ENCODE results near the gene GLI3. TPM values are rescaled to one million over a fixed set of nuclear protein-coding genes. Genes with fewer than 3 reads are reported as not detected.

Gene GLI3
- total RNA-seq, 1 experiment from 2014 or later: 0.07 TPM

- H3K27ac ChIP-seq (ENCODE audit: low read length): no peak overlapping the region
- no peak overlapping the region for H2AFZ ChIP-seq (ENCODE audit: low read length)
- H3K36me3 ChIP-seq (ENCODE audit: insufficient read depth, low read length): no peaks in the 10 kb centered on the region
- H3K79me2 ChIP-seq (ENCODE audit: low read length): no peaks in the 10 kb centered on the region
- no peak overlapping the region for H3K4me2 ChIP-seq (ENCODE audit: low read depth, low read length, poor library complexity, severe bottlenecking)
- no peaks in the 10 kb centered on the region for H3K9me3 ChIP-seq (ENCODE audit: low read length)
- no peak overlapping the region for H3K9ac ChIP-seq (ENCODE audit: low read length)
- DNase-seq: no peak
- H3K4me1 ChIP-seq (ENCODE audit: low read length): no peaks in the 10 kb centered on the region
- H3K4me3 ChIP-seq (ENCODE audit: low read length): no peak overlapping the region
- no peaks in the 10 kb centered on the region for H3K9me2 ChIP-seq (replicated peaks; ENCODE audit: insufficient read depth, low read length)
- no peaks in the 10 kb centered on the region for H4K20me1 ChIP-seq (ENCODE audit: insufficient read depth, low read depth, low read length)
- H3K27me3 ChIP-seq (ENCODE audit: low read length): no peaks in the 10 kb centered on the region
These were observed 201.8 kb downstream of the GLI3 start for GRCh38 chr7:42035210-42035609.

- Histone ChIP-seq H3K27me3 (ENCODE audit: low read length) (no peaks in the 10 kb centered on the region), H3K4me1 (ENCODE audit: low read length) (no peaks in the 10 kb centered on the region), H3K27ac (ENCODE audit: low read length) (no peak overlapping the region), H3K4me2 (ENCODE audit: low read depth, low read length, poor library complexity, severe bottlenecking) (no peak overlapping the region), H3K9me3 (ENCODE audit: low read length) (no peaks in the 10 kb centered on the region), H3K9me2 (replicated peaks; ENCODE audit: insufficient read depth, low read length) (no peaks in the 10 kb centered on the region), H2AFZ (ENCODE audit: low read length) (no peak overlapping the region), H3K4me3 (ENCODE audit: low read length) (no peak overlapping the region), H3K79me2 (ENCODE audit: low read length) (no peaks in the 10 kb centered on the region), H4K20me1 (ENCODE audit: insufficient read depth, low read depth, low read length) (no peaks in the 10 kb centered on the region), H3K9ac (ENCODE audit: low read length) (no peak overlapping the region), H3K36me3 (ENCODE audit: insufficient read depth, low read length) (no peaks in the 10 kb centered on the region)
- DNase-seq: no peak
These were observed 203.5 kb downstream of the GLI3 start for GRCh38 chr7:42033480-42033879.

GRCh38 chr7:42029405-42029804 is 207.6 kb downstream of the GLI3 start:
- Histone ChIP-seq H3K4me2 (ENCODE audit: low read depth, low read length, poor library complexity, severe bottlenecking) (no peak overlapping the region), H3K27me3 (ENCODE audit: low read length) (no peaks in the 10 kb centered on the region), H3K4me1 (ENCODE audit: low read length) (no peaks in the 10 kb centered on the region), H3K9ac (ENCODE audit: low read length) (no peak overlapping the region), H3K9me2 (replicated peaks; ENCODE audit: insufficient read depth, low read length) (no peaks in the 10 kb centered on the region), H3K36me3 (ENCODE audit: insufficient read depth, low read length) (no peaks in the 10 kb centered on the region), H2AFZ (ENCODE audit: low read length) (no peak overlapping the region), H3K27ac (ENCODE audit: low read length) (no peak overlapping the region), H4K20me1 (ENCODE audit: insufficient read depth, low read depth, low read length) (no peaks in the 10 kb centered on the region), H3K9me3 (ENCODE audit: low read length) (no peaks in the 10 kb centered on the region), H3K79me2 (ENCODE audit: low read length) (no peaks in the 10 kb centered on the region), H3K4me3 (ENCODE audit: low read length) (no peak overlapping the region)
- no peak for DNase-seq

- Histone ChIP-seq H3K4me3 (ENCODE audit: low read length) (no peak overlapping the region), H3K27ac (ENCODE audit: low read length) (no peak overlapping the region), H3K9ac (ENCODE audit: low read length) (no peak overlapping the region), H3K27me3 (ENCODE audit: low read length) (no peaks in the 10 kb centered on the region), H4K20me1 (ENCODE audit: insufficient read depth, low read depth, low read length) (no peaks in the 10 kb centered on the region), H3K4me1 (ENCODE audit: low read length) (no peaks in the 10 kb centered on the region), H3K36me3 (ENCODE audit: insufficient read depth, low read length) (no peaks in the 10 kb centered on the region), H2AFZ (ENCODE audit: low read length) (no peak overlapping the region), H3K9me3 (ENCODE audit: low read length) (no peaks in the 10 kb centered on the region), H3K79me2 (ENCODE audit: low read length) (no peaks in the 10 kb centered on the region), H3K4me2 (ENCODE audit: low read depth, low read length, poor library complexity, severe bottlenecking) (no peak overlapping the region), H3K9me2 (replicated peaks; ENCODE audit: insufficient read depth, low read length) (no peaks in the 10 kb centered on the region)
- no peak for DNase-seq
These were observed 209.5 kb downstream of the GLI3 start for GRCh38 chr7:42027521-42027920.

- Histone ChIP-seq H4K20me1 (ENCODE audit: insufficient read depth, low read depth, low read length) (no peaks in the 10 kb centered on the region), H3K27me3 (ENCODE audit: low read length) (no peaks in the 10 kb centered on the region), H3K9me3 (ENCODE audit: low read length) (no peaks in the 10 kb centered on the region), H3K9me2 (replicated peaks; ENCODE audit: insufficient read depth, low read length) (no peaks in the 10 kb centered on the region), H3K4me2 (ENCODE audit: low read depth, low read length, poor library complexity, severe bottlenecking) (no peak overlapping the region), H3K36me3 (ENCODE audit: insufficient read depth, low read length) (no peaks in the 10 kb centered on the region), H3K79me2 (ENCODE audit: low read length) (no peaks in the 10 kb centered on the region), H2AFZ (ENCODE audit: low read length) (no peak overlapping the region), H3K4me3 (ENCODE audit: low read length) (no peak overlapping the region), H3K9ac (ENCODE audit: low read length) (no peak overlapping the region), H3K27ac (ENCODE audit: low read length) (no peak overlapping the region), H3K4me1 (ENCODE audit: low read length) (no peaks in the 10 kb centered on the region)
- DNase-seq: no peak
These were observed 210.3 kb downstream of the GLI3 start for GRCh38 chr7:42026622-42027197.

- no peak overlapping the region for H3K27ac ChIP-seq (ENCODE audit: low read length)
- H4K20me1 ChIP-seq (ENCODE audit: insufficient read depth, low read depth, low read length): no peaks in the 10 kb centered on the region
- no peaks in the 10 kb centered on the region for H3K79me2 ChIP-seq (ENCODE audit: low read length)
- no peak overlapping the region for H3K4me3 ChIP-seq (ENCODE audit: low read length)
- H3K36me3 ChIP-seq (ENCODE audit: insufficient read depth, low read length): no peaks in the 10 kb centered on the region
- H3K4me2 ChIP-seq (ENCODE audit: low read depth, low read length, poor library complexity, severe bottlenecking): no peak overlapping the region
- no peaks in the 10 kb centered on the region for H3K4me1 ChIP-seq (ENCODE audit: low read length)
- H3K27me3 ChIP-seq (ENCODE audit: low read length): no peaks in the 10 kb centered on the region
- DNase-seq: no peak
- no peaks in the 10 kb centered on the region for H3K9me2 ChIP-seq (replicated peaks; ENCODE audit: insufficient read depth, low read length)
- H3K9ac ChIP-seq (ENCODE audit: low read length): no peak overlapping the region
- no peaks in the 10 kb centered on the region for H3K9me3 ChIP-seq (ENCODE audit: low read length)
- no peak overlapping the region for H2AFZ ChIP-seq (ENCODE audit: low read length)
These were observed 211.2 kb downstream of the GLI3 start for GRCh38 chr7:42025635-42026375.

GRCh38 chr7:42024537-42024936 is 212.5 kb downstream of the GLI3 start:
- Histone ChIP-seq H3K4me1 (ENCODE audit: low read length) (no peaks in the 10 kb centered on the region), H3K4me3 (ENCODE audit: low read length) (no peak overlapping the region), H3K79me2 (ENCODE audit: low read length) (no peaks in the 10 kb centered on the region), H3K27ac (ENCODE audit: low read length) (no peak overlapping the region), H3K9ac (ENCODE audit: low read length) (no peak overlapping the region), H3K36me3 (ENCODE audit: insufficient read depth, low read length) (no peaks in the 10 kb centered on the region), H3K9me2 (replicated peaks; ENCODE audit: insufficient read depth, low read length) (no peaks in the 10 kb centered on the region), H3K27me3 (ENCODE audit: low read length) (no peaks in the 10 kb centered on the region), H3K9me3 (ENCODE audit: low read length) (no peaks in the 10 kb centered on the region), H2AFZ (ENCODE audit: low read length) (no peak overlapping the region), H4K20me1 (ENCODE audit: insufficient read depth, low read depth, low read length) (no peaks in the 10 kb centered on the region), H3K4me2 (ENCODE audit: low read depth, low read length, poor library complexity, severe bottlenecking) (no peak overlapping the region)
- no peak for DNase-seq

- Histone ChIP-seq H3K36me3 (ENCODE audit: insufficient read depth, low read length) (no peaks in the 10 kb centered on the region), H3K4me3 (ENCODE audit: low read length) (no peak overlapping the region), H3K4me1 (ENCODE audit: low read length) (no peaks in the 10 kb centered on the region), H3K9ac (ENCODE audit: low read length) (no peak overlapping the region), H3K27me3 (ENCODE audit: low read length) (0 out of 2 replicates have a peak, but pooled peaks cover under 1% of the 10 kb centered on the region), H3K27ac (ENCODE audit: low read length) (no peak overlapping the region), H2AFZ (ENCODE audit: low read length) (no peak overlapping the region), H3K9me3 (ENCODE audit: low read length) (no peaks in the 10 kb centered on the region), H4K20me1 (ENCODE audit: insufficient read depth, low read depth, low read length) (no peaks in the 10 kb centered on the region), H3K9me2 (replicated peaks; ENCODE audit: insufficient read depth, low read length) (no peaks in the 10 kb centered on the region), H3K79me2 (ENCODE audit: low read length) (no peaks in the 10 kb centered on the region), H3K4me2 (ENCODE audit: low read depth, low read length, poor library complexity, severe bottlenecking) (no peak overlapping the region)
- no peak for DNase-seq
These were observed 213.7 kb downstream of the GLI3 start for GRCh38 chr7:42023262-42023661.
